Fibroblast of skin of back (primary cell): ENCODE data around the gene ARSB.

ENCODE experiments used
- DNase-seq: peaks from one replicate; pipeline ENCODE4 v3.0.0-alpha.2; 2013

Gene ARSB

GRCh38 chr5:78830528-78831046 is 154.5 kb downstream of the ARSB start:
- DNase-seq, result no peak

DNA sequence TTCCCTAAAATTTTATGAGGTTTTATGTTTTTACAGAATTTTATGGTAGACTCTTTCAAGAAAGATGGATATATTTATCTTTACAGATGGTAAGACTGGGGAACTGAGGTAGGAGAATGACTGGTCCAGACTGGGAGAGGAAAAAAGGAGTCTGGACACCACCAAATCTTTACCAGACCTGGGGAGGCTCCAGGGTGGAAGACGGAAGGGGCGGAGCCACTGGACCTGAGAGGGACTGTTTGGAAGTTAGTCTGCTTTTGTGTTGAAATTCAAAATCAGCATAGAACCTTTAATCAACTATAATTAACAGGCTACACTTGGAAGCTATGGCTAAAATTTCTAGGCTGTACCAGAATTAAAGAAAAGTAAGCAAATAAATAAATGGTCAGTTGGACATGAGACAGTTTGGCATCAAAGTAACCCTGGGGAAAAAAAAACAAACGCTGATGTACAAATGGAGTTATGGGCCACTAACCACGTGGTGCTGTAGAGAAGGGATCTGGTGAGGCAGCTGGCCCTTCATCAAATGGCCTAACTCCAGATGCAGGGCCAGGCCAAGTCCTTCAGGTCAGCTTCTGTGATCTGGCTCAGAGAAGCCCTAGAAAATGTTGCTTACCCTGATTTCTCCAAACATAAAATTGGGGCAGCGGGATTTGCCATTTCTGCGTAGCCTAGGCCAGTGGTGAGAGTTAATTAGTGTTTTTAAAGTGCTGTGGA is 155.1 kb downstream of the ARSB start:
- no peak for DNase-seq

GRCh38 chr5:78827725-78828124 is 157.4 kb downstream of the ARSB start:
- DNase-seq, result no peak

GRCh38 chr5:78824831-78825281 is 160.3 kb downstream of the ARSB start:
- no peak for DNase-seq

GRCh38 chr5:78823196-78823595 is 161.9 kb downstream of the ARSB start:
- DNase-seq, result no peak

GRCh38 chr5:78821536-78822021 is 163.5 kb downstream of the ARSB start:
- DNase-seq, result peak; percentile 54

DNA sequence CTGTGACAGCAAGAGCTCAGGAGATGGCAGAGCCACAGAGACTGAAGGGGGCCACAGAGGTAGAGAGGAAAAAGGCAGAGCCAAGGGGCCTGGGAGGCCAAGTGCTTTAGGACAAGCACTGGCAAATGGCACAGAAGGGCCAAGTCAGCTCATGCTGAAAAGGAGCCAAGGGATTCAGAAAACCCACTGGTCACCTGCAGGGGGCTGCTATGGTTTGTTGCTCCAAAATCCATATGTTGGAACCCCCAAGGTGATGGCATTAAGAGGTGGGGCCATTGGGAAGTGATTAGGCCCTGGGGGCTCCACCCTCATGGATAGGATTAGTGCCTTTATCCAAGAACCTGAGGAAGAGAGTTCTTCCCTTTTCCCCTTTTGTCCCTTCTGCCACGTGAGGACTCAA is 165.4 kb downstream of the ARSB start:
- DNase-seq, result no peak

GRCh38 chr5:78819166-78819565 is 165.9 kb downstream of the ARSB start:
- DNase-seq, result peak; percentile 58

- peak; percentile 60 for DNase-seq
Observed at GRCh38 chr5:78816143-78816765, 168.9 kb downstream of the ARSB start.

GRCh38 chr5:78813906-78814530 is 171.1 kb downstream of the ARSB start:
- no peak for DNase-seq

GRCh38 chr5:78813286-78813685 is 171.8 kb downstream of the ARSB start:
- DNase-seq, result no peak

DNA sequence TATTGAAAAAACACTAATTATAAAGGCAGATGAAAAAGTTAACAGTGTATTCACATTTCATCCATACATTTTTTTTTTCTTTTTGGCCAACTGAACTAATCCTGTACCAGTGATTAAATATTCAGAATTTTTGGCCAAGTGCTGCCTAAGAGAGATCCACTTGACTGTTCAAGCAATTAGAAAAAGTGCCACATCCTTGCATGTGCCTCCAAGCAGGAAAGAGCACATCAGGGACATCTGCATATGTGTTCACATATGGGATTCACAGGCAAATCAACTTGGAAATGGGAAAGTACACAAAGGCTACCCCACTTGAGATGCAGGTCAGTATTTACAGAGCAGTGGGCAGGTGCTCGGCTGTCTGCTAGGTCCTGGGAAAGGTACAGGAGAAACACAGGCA is 173.2 kb downstream of the ARSB start:
- DNase-seq, result no peak

- peak; percentile 72 for DNase-seq
Observed at GRCh38 chr5:78811121-78811817, 173.8 kb downstream of the ARSB start.

GRCh38 chr5:78810098-78810920 is 174.8 kb downstream of the ARSB start:
- no peak for DNase-seq

DNA sequence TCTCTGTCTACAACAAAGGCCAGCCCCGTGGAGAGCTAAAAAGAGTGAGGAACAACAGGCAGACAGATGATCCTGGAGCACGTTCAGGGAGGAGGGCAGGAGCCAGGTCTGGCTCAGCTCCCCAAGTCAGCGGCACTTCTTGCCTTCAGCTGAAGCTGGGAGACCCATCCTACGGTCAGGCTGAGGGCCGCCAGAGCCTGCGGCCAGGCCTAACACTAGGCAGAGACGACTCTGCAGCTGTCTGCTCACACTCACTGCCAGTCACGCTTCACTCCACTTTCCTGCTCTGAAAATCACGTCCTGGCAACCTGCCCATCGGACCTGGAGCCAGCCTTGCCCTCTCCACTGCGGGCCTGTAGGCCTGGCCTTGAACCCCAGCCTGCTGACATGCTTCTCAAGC is 175.7 kb downstream of the ARSB start:
- DNase-seq, result no peak

GRCh38 chr5:78808818-78809217 is 176.3 kb downstream of the ARSB start:
- no peak for DNase-seq

DNA sequence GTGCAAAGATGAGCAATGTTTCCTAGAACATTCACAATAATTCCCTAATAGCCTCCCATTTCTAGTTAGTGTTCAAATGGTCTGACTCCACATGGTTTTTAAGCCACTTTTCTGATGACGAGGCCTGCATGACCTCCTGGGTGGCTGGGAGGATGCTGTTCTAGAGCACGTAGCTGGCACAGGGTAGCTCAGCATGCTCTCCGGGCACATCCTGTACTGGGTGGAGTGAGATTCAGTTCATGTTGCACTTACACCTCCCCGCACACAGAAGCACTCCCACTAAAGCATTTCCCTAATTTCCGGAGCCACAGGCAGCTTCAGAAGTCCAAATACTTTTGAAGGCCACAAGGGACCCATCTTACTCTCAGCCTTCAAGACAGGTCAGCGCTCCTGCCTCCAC is 176.7 kb downstream of the ARSB start:
- DNase-seq, result peak; percentile 68

DNA sequence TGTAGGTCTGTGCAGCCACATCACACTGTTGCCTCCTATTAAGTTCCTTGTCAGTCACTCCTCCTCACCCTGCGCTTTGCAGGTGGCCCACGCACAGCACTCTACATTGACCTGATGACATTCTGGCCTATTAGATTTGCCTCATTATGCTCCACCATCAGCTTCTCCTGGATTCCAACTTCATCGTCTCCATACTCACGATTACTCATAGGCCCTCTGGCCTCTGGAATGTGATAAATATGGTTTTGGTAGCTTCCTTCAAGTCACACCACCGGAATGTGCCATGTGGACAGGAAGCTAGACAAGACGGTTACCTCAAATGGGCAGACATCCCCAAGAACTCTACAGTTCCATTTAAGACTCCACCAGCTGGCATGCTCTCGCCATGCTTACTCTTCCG is 178.6 kb downstream of the ARSB start:
- DNase-seq, result peak; percentile 99

GRCh38 chr5:78805474-78806124 is 179.5 kb downstream of the ARSB start:
- peak; percentile 50 for DNase-seq

DNA sequence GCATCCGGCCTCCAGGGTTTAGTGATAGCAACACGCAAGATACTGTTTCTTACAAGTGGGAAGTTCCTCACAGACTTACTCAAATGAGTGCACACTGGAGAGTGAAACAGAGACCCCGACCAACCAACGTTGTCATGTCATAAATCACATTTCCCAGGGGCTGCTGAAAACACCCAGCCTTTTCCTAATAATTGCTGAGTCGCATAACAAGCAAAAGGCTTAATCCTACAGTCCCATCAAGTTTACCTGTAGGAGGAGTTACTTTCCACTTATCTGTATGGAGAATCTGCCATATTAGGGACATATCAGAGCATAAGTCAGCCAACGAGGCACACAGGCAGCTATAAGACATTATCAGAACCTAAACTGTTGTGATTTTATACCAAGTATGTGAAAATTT is 180.1 kb downstream of the ARSB start:
- DNase-seq, result no peak

GRCh38 chr5:78803941-78804340 is 181.2 kb downstream of the ARSB start:
- DNase-seq, result no peak
